PC-9 (cell line): ENCODE results near the gene ZCCHC14.

Source experiments
- CTCF ChIP-seq: fragments of 200-600 bp; sonication (generic); conservative IDR thresholded peaks from 2 replicates; pipeline ENCODE4 v1.6.1; 2017; ENCODE audit warnings: mixed run types, antibody characterized with exemption, mild to moderate bottlenecking, moderate library complexity
- EZH2 ChIP-seq: fragments of 200-600 bp; sonication (generic); IDR thresholded peaks from 2 replicates; pipeline ENCODE4 v1.8.0; 2017; ENCODE audit warnings: antibody characterized with exemption, low read depth

- TF ChIP-seq CTCF (no peak), EZH2 (no peak)
Observed at GRCh38 chr16:87454391-87454790, 38.4 kb downstream of the ZCCHC14 start.
